Smooth muscle cell (in vitro differentiated cells): ENCODE results near the gene COMMD7. TPM values are rescaled to one million over a fixed set of nuclear protein-coding genes. Genes with fewer than 3 reads are reported as not detected.
A peak's percentile ranks its signal among the peaks of the same experiment; 100 is the strongest.

ENCODE experiments used
- DNase-seq: peaks from one replicate; lab custom pipeline; 2025; ENCODE audit not compliant: unreplicated experiment; lab: John Stamatoyannopoulos, UW
- H2AFZ ChIP-seq: fragments of 200-600 bp; sonication (generic); 2 replicates; pipeline ENCODE4 v1.6.0; 2016; ENCODE audit warnings: antibody characterized with exemption, low read depth, mild to moderate bottlenecking
- H3F3A ChIP-seq: fragments of 200-600 bp; sonication (generic); 2 replicates; pipeline ENCODE4 v1.6.0; 2017; ENCODE audit warnings: antibody characterized with exemption, low read depth
- H3K27ac ChIP-seq: fragments of 200-600 bp; sonication (generic); 2 replicates; pipeline ENCODE4 v1.5.1; 2016; ENCODE audit warnings: low read depth, mild to moderate bottlenecking
- H3K27me3 ChIP-seq: fragments of 200-600 bp; sonication (generic); 2 replicates; pipeline ENCODE4 v1.6.1; 2016; ENCODE audit warnings: low read depth, mild to moderate bottlenecking
- H3K36me3 ChIP-seq: fragments of 200-600 bp; sonication (generic); 2 replicates; pipeline ENCODE4 v1.5.1; 2016; ENCODE audit warnings: low read depth
- H3K4me1 ChIP-seq: fragments of 200-600 bp; sonication (generic); 2 replicates; pipeline ENCODE4 v1.5.1; 2016; ENCODE audit warnings: low read depth
- H3K4me2 ChIP-seq: fragments of 200-600 bp; sonication (generic); 2 replicates; pipeline ENCODE4 v1.6.0; 2016; ENCODE audit warnings: mild to moderate bottlenecking
- H3K4me3 ChIP-seq: fragments of 200-600 bp; sonication (generic); 2 replicates; pipeline ENCODE4 v1.5.1; 2016; ENCODE audit warnings: mild to moderate bottlenecking
- H3K79me2 ChIP-seq: fragments of 200-600 bp; sonication (generic); 2 replicates; pipeline ENCODE4 v1.6.0; 2016; ENCODE audit warnings: low read depth, mild to moderate bottlenecking
- H3K9ac ChIP-seq: fragments of 200-600 bp; sonication (generic); 2 replicates; pipeline ENCODE4 v1.6.0; 2016; ENCODE audit warnings: low read depth
- H3K9me3 ChIP-seq: fragments of 200-600 bp; sonication (generic); replicated peaks from 2 replicates; pipeline ENCODE4 v1.5.1; 2016; ENCODE audit warnings: low read depth
- H4K20me1 ChIP-seq: fragments of 200-600 bp; sonication (generic); 2 replicates; pipeline ENCODE4 v1.6.0; 2016; ENCODE audit warnings: low read depth
- WGBS: methylation state at CpG from one replicate; pipeline ENCODE4 v1.1.7; 2016; ENCODE audit warnings: low lambda C conversion rate; 5-methylcytosine and 5-hydroxymethylcytosine counted together
- polyA plus RNA-seq: library from polyadenylated mRNA; unstranded; fragments of >200 nt; fragmentation: Nextera tagmentation; extraction: Ambion mirVana; gene quantifications from 2 replicates; pipeline ENCODE4 v1.2.1, GENCODE V29; 2016
- total RNA-seq: library from RNA; depleted of rRNA; stranded (reverse); fragments of >200 nt; gene quantifications from 2 replicates; pipeline ENCODE4 v1.2.3, GENCODE V29; 2014
- TF ChIP-seq, protein P1 (sequence below): fragments of 200-600 bp; sonication (generic); IDR thresholded peaks from 2 replicates; pipeline ENCODE4 v1.5.1; 2017; ENCODE audit warnings: borderline replicate concordance, mild to moderate bottlenecking, antibody characterized with exemption; ENCODE audit not compliant: insufficient read depth, poor library complexity, severe bottlenecking

Gene COMMD7
- total and polyA plus RNA-seq, 2 experiments from 2014 or later, result 29.2 to 57.6 TPM

DNA sequence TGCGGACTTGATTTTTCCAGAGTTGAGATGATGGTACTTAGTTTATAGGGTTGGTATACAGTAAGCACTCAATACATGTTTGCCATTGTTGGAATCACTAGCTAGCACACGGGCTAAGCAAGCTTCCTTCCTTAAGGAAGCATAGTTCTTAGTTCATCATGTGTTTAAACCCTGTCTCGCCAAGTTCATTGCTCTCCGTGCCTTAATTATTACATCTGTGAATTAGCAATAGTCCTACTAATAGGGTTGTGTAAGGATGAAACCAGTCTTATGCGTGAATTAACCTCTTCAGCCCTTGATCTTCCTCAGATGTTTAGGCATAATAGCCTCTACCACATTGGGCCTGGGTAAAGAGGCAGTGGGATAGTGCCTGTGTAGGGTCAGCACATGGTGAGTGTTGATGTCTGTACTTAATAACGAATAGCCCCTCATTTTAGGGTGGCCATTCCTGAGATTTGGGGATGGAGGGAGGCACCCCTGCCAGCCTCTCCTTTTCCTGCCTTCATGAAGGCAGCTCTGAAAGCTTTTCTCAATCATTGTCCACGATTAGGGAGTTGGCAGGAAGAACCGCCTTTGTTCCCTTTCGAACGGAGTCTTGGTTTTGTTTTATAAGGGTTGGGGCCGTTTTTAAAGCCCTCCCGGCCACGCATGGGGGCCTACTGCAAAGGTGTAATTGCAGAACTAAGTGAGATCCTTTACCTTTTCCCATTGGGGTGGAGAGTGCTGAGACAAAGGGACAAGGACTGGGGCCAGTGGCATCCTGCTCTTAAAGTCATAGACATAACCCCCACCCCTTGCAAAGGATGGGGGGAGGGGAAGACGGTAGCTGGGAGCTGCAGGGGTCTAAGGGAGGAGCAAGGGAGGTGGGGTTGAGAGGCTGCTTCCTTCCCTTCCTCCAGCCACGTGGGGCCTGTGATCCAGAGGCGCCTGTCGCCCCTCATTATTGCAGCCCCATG, 21.0 kb upstream of the COMMD7 start:
- H3K27ac ChIP-seq, result no peak overlapping the region

DNA sequence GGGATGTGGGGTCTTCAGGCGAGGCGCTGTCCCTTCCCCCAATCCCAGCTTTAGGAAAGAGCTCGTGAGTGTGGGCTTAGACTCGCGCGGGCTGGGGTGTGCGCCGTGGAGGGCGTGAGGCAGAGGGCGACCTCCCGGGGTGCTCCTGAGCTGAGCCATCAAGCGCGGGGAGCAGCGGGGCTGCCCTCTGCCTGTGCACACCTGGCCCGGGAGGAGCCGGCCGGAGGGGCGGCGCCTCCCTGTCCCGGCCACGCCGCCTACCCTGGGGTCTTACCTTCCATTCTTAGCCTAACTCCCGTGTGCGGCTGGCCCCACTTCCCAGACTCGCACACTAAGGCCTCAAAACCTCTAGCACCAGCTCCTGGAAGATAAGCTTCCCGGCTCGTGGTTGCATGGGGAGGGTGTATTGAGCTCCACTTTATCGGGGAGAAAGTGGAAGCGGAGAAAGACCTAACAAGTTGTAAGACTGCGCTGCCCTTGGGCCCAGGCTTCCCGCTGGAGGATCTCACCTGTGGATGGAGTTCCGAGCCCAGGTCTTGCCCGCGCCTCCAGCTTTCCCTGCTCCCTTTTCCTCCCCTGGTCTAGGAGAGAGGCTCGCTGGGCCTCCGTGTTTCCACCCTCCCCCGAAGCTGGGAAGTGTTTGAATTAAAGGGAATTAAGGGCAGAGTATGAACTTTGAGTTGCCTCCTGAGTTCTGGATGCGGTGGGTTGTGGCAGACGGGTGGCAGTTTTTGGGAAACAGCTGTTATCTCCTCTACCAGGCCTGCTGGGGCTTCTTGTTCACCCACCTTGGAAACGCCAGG, 20.1 kb upstream of the COMMD7 start:
- no peak for DNase-seq
- Histone ChIP-seq H3K79me2 (peaks cover 3% of the 10 kb centered on the region), H3K9me3 (no peaks in the 10 kb centered on the region), H2AFZ (peak overlapping the region; percentile 94), H3K4me1 (peaks cover 3% of the 10 kb centered on the region), H3K27ac (no peak overlapping the region), H3K9ac (no peak overlapping the region), H3K27me3 (no peaks in the 10 kb centered on the region), H3F3A (peaks cover 10% of the 10 kb centered on the region), H3K4me3 (peak overlapping the region; percentile 70), H4K20me1 (no peaks in the 10 kb centered on the region), H3K36me3 (no peaks in the 10 kb centered on the region), H3K4me2 (peak overlapping the region; percentile 98)
- 7% methylated on average over 39 of the region's 40 CpGs for WGBS
- TF ChIP-seq, protein P1, sequence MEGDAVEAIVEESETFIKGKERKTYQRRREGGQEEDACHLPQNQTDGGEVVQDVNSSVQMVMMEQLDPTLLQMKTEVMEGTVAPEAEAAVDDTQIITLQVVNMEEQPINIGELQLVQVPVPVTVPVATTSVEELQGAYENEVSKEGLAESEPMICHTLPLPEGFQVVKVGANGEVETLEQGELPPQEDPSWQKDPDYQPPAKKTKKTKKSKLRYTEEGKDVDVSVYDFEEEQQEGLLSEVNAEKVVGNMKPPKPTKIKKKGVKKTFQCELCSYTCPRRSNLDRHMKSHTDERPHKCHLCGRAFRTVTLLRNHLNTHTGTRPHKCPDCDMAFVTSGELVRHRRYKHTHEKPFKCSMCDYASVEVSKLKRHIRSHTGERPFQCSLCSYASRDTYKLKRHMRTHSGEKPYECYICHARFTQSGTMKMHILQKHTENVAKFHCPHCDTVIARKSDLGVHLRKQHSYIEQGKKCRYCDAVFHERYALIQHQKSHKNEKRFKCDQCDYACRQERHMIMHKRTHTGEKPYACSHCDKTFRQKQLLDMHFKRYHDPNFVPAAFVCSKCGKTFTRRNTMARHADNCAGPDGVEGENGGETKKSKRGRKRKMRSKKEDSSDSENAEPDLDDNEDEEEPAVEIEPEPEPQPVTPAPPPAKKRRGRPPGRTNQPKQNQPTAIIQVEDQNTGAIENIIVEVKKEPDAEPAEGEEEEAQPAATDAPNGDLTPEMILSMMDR, result no peak

More for the DNA sequence above, 21.0 kb upstream of the COMMD7 start:
- TF ChIP-seq, protein P1, result no peak
- WGBS, result 37% methylated on average over 17 of the region's 17 CpGs
- Histone ChIP-seq H3K4me3 (peak overlapping the region; percentile 70), H4K20me1 (no peaks in the 10 kb centered on the region), H3K9me3 (no peaks in the 10 kb centered on the region), H2AFZ (no peak overlapping the region), H3K27me3 (no peaks in the 10 kb centered on the region), H3K79me2 (peaks cover 3% of the 10 kb centered on the region), H3K4me2 (no peak overlapping the region), H3F3A (peaks cover 10% of the 10 kb centered on the region), H3K9ac (no peak overlapping the region), H3K4me1 (peaks cover 3% of the 10 kb centered on the region), H3K36me3 (no peaks in the 10 kb centered on the region)
- no peak for DNase-seq

DNA sequence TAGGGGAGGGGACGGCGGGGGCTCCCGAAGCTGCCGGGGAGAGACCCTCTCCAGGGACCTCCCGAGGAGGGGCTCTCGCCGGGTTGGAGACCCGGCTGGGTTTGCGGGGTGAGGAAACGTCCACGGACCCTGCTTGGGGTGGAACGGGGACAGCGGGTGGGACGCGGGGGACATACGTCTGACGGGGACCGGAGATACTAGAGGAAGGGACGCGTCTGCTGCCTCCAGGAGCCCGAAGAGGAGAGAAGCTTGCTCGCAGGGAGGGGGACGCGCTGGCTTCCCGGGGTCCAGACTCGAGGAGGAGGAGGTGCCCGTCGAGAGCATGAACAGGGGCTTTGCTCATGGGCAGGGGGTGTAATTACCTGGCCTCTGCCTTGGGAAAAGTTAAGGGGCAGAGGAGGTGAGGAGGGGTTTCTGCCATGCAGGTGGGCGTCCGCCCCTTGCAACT, 19.5 kb upstream of the COMMD7 start:
- Histone ChIP-seq H3K79me2 (peaks cover 3% of the 10 kb centered on the region), H3K27ac (no peak overlapping the region), H3K27me3 (no peaks in the 10 kb centered on the region), H3K9ac (no peak overlapping the region), H2AFZ (peak overlapping the region; percentile 94), H3K36me3 (no peaks in the 10 kb centered on the region), H3F3A (peaks cover 10% of the 10 kb centered on the region), H4K20me1 (no peaks in the 10 kb centered on the region), H3K4me3 (peak overlapping the region; percentile 70), H3K4me2 (peak overlapping the region; percentile 98), H3K4me1 (peaks cover 3% of the 10 kb centered on the region), H3K9me3 (no peaks in the 10 kb centered on the region)
- DNase-seq, result no peak
- WGBS, result 1% methylated on average over 27 of the region's 30 CpGs
- TF ChIP-seq, protein P1, result no peak
